Thymus (tissue), 11 donors: Measurements from ENCODE around the gene OSBPL6. TPM values are rescaled to one million over a fixed set of nuclear protein-coding genes. Genes with fewer than 3 reads are reported as not detected.
"Not testable (repeated sequence)": the region's sequence is repeated elsewhere in the genome, so short reads cannot be mapped to it uniquely, and the experiment has no call there.

Source experiments
- DNase-seq, 9 donors: peaks; one replicate each; pipeline ENCODE4 v3.0.0-alpha.2; 2013; ENCODE audit warnings: low spot score in 9 of 9, low read depth in 6 of 9, missing footprints in 1 of 9
- H3K27ac ChIP-seq, 2 donors: one replicate each; pipeline ENCODE4 v1.5.1; 2013; ENCODE audit warnings: control low read depth in 1 of 2, low read depth in 1 of 2, low read length in 1 of 2, mild to moderate bottlenecking in 1 of 2, moderate library complexity in 1 of 2
- H3K27me3 ChIP-seq, 2 donors: one replicate each; pipeline ENCODE4 v1.5.1; 2013; ENCODE audit warnings: low read length in 1 of 2; ENCODE audit not compliant: control insufficient read depth in 2 of 2, insufficient read depth in 1 of 2
- H3K36me3 ChIP-seq, 2 donors: one replicate each; pipeline ENCODE4 v1.5.1; 2013; ENCODE audit warnings: low read length in 1 of 2, mild to moderate bottlenecking in 1 of 2, moderate library complexity in 1 of 2; ENCODE audit not compliant: control insufficient read depth in 2 of 2, insufficient read depth in 2 of 2
- H3K4me1 ChIP-seq, 2 donors: one replicate each; pipeline ENCODE4 v1.5.1; 2013; ENCODE audit warnings: low read length in 2 of 2; ENCODE audit not compliant: control insufficient read depth in 2 of 2, insufficient read depth in 2 of 2
- H3K4me3 ChIP-seq, 2 donors: one replicate each; pipeline ENCODE4 v1.5.1; 2013; ENCODE audit warnings: low read length in 2 of 2, control low read depth in 1 of 2, mild to moderate bottlenecking in 1 of 2
- H3K9me3 ChIP-seq, 2 donors: one replicate each; pipeline ENCODE4 v1.5.1; 2013; ENCODE audit warnings: low read length in 1 of 2, mild to moderate bottlenecking in 1 of 2; ENCODE audit not compliant: control insufficient read depth in 2 of 2, insufficient read depth in 1 of 2
- WGBS: extraction: QIAGEN DNeasy Blood & Tissue Kit; methylation state at CpG from one replicate; pipeline ENCODE4 v1.1.7; 2013; 5-methylcytosine and 5-hydroxymethylcytosine counted together
- polyA plus RNA-seq: library from polyadenylated mRNA; stranded (reverse); fragments of 200-250 nt; gene quantifications from one replicate; pipeline ENCODE4 v1.2.3, GENCODE V29; 2013
- total RNA-seq: library from RNA; stranded (reverse); fragments of 120-200 nt; gene quantifications from one replicate; pipeline ENCODE4 v1.2.4, GENCODE V29; 2013
- donor health status: healthy.

Gene OSBPL6
- total and polyA plus RNA-seq, 2 donors, result 0.28 to 5.7 TPM

- Histone ChIP-seq H3K27ac (no peak overlapping the region), H3K9me3 (no peaks in the 10 kb centered on the region), H3K4me1 (no peaks in the 10 kb centered on the region), H3K36me3 (no peaks in the 10 kb centered on the region), H3K4me3 (no peak overlapping the region), H3K27me3 (no peaks in the 10 kb centered on the region)
- WGBS, result 94% methylated on average over 8 of the region's 8 CpGs
- DNase-seq, result no peak
Observed at GRCh38 chr2:178395941-178396570, 201.7 kb downstream of the OSBPL6 start.

- H3K4me1 ChIP-seq, result no peaks in the 10 kb centered on the region
- no peaks in the 10 kb centered on the region for H3K9me3 ChIP-seq
- WGBS, result 22% methylated on average over 7 of the region's 7 CpGs
- H3K27ac ChIP-seq, result no peak overlapping the region
- no peaks in the 10 kb centered on the region for H3K27me3 ChIP-seq
- no peaks in the 10 kb centered on the region for H3K36me3 ChIP-seq
- no peak overlapping the region for H3K4me3 ChIP-seq
- DNase-seq, result peak in 7 of 9 donors; percentile 13 to 68 (median 25)
Observed at GRCh38 chr2:178397002-178397605, 202.8 kb downstream of the OSBPL6 start.

GRCh38 chr2:178401994-178402437 is 207.7 kb downstream of the OSBPL6 start:
- DNase-seq, result no peak
- H3K4me1 ChIP-seq, result peaks cover 0 to 3% of the 10 kb centered on the region in 2 donors
- H3K27me3 ChIP-seq, result no peaks in the 10 kb centered on the region
- H3K9me3 ChIP-seq, result no peaks in the 10 kb centered on the region
- no peak overlapping the region for H3K4me3 ChIP-seq
- H3K27ac ChIP-seq, result no peak overlapping the region
- WGBS, result 92% methylated on average over 6 of the region's 6 CpGs
- H3K36me3 ChIP-seq, result no peaks in the 10 kb centered on the region

GRCh38 chr2:178403671-178404306 is 209.5 kb downstream of the OSBPL6 start:
- WGBS, result 68% methylated on average over 3 of the region's 3 CpGs
- peaks cover 0 to 3% of the 10 kb centered on the region in 2 donors for H3K4me1 ChIP-seq
- H3K9me3 ChIP-seq, result no peaks in the 10 kb centered on the region
- no peak for DNase-seq
- no peak overlapping the region for H3K27ac ChIP-seq
- H3K36me3 ChIP-seq, result no peaks in the 10 kb centered on the region
- H3K27me3 ChIP-seq, result no peaks in the 10 kb centered on the region
- H3K4me3 ChIP-seq, result no peak overlapping the region

GRCh38 chr2:178404368-178404767 is 210.1 kb downstream of the OSBPL6 start:
- Histone ChIP-seq H3K4me1 (peaks cover 0 to 3% of the 10 kb centered on the region in 2 donors), H3K27ac (no peak overlapping the region), H3K27me3 (no peaks in the 10 kb centered on the region), H3K9me3 (no peaks in the 10 kb centered on the region), H3K4me3 (no peak overlapping the region), H3K36me3 (no peaks in the 10 kb centered on the region)
- no peak for DNase-seq
- 62% methylated on average over 4 of the region's 4 CpGs for WGBS

- Histone ChIP-seq H3K36me3 (no peaks in the 10 kb centered on the region), H3K27me3 (no peaks in the 10 kb centered on the region), H3K9me3 (no peaks in the 10 kb centered on the region), H3K4me1 (peaks cover 0 to 6% of the 10 kb centered on the region in 2 donors), H3K27ac (no peak overlapping the region), H3K4me3 (no peak overlapping the region)
- WGBS, result 97% methylated on average over 5 of the region's 5 CpGs
- DNase-seq, result no peak
Observed at GRCh38 chr2:178409261-178409660, 214.9 kb downstream of the OSBPL6 start.

- Histone ChIP-seq H3K4me1 (peaks cover 0 to 9% of the 10 kb centered on the region in 2 donors), H3K27me3 (no peaks in the 10 kb centered on the region), H3K27ac (no peak overlapping the region), H3K36me3 (no peaks in the 10 kb centered on the region), H3K4me3 (no peak overlapping the region), H3K9me3 (no peaks in the 10 kb centered on the region)
- 88% methylated on average over 3 of the region's 3 CpGs for WGBS
- no peak for DNase-seq
Observed at GRCh38 chr2:178412047-178412446, 217.7 kb downstream of the OSBPL6 start.

GRCh38 chr2:178412453-178412852 is 218.1 kb downstream of the OSBPL6 start:
- not testable (repeated sequence) for H3K9me3 ChIP-seq, H3K27me3 ChIP-seq, H3K4me1 ChIP-seq, H3K27ac ChIP-seq, DNase-seq, H3K4me3 ChIP-seq, H3K36me3 ChIP-seq
- WGBS, result 96% methylated on average over 8 of the region's 8 CpGs
